PC-9 (cell line): ENCODE results near the gene BPHL. TPM values are rescaled to one million over a fixed set of nuclear protein-coding genes. Genes with fewer than 3 reads are reported as not detected.

ENCODE experiments used
- BruUV-seq: library from RNA; stranded (reverse); fragments of 400-500 nt; replicated peaks from 2 replicates; lab custom pipeline; 2021; lab: Mats Ljungman, UMichigan
- CTCF ChIA-PET: fragments of 300-600 bp; sonication (Branson Sonifier 250); formaldehyde crosslinking; loops from one replicate; lab custom pipeline; 2022; ENCODE audit warnings: antibody characterized with exemption; lab: Charles Lee
- POLR2A ChIA-PET: fragments of 300-600 bp; sonication (Branson Sonifier 250); formaldehyde crosslinking; loops from one replicate; lab custom pipeline; 2022; ENCODE audit warnings: antibody characterized with exemption; ENCODE audit not compliant: unreplicated experiment; lab: Charles Lee
- DNase-seq, 2 experiments: peaks; one replicate each; pipeline versions ENCODE4 v3.0.0 to v3.0.0-alpha.2; 2015 to 2022; ENCODE audit warnings: mixed read lengths in 1 of 2
- H2AFZ ChIP-seq: fragments of 200-600 bp; sonication (generic); 2 replicates; pipeline ENCODE4 v1.8.1; 2017; ENCODE audit warnings: antibody characterized with exemption
- H3F3A ChIP-seq: fragments of 200-600 bp; sonication (generic); 2 replicates; pipeline ENCODE4 v1.8.1; 2017; ENCODE audit warnings: antibody characterized with exemption, mild to moderate bottlenecking, low read depth; ENCODE audit not compliant: insufficient read depth
- H3K27ac ChIP-seq: fragments of 200-600 bp; sonication (generic); 2 replicates; pipeline ENCODE4 v1.6.1; 2016; ENCODE audit warnings: mixed run types
- H3K27me3 ChIP-seq: fragments of 200-600 bp; sonication (generic); 2 replicates; pipeline ENCODE4 v1.6.1; 2016; ENCODE audit warnings: low read depth, mixed run types; ENCODE audit not compliant: insufficient read depth
- H3K36me3 ChIP-seq: fragments of 200-600 bp; sonication (generic); 2 replicates; pipeline ENCODE4 v1.6.1; 2016; ENCODE audit warnings: low read depth, mixed run types
- H3K4me1 ChIP-seq: fragments of 200-600 bp; sonication (generic); replicated peaks from 2 replicates; pipeline ENCODE4 v1.6.1; 2016; ENCODE audit warnings: mixed run types; ENCODE audit not compliant: insufficient read depth
- H3K4me2 ChIP-seq: fragments of 200-600 bp; sonication (generic); 2 replicates; pipeline ENCODE4 v1.6.1; 2017; ENCODE audit warnings: mixed run types
- H3K4me3 ChIP-seq: fragments of 200-600 bp; sonication (generic); 2 replicates; pipeline ENCODE4 v1.6.1; 2016; ENCODE audit warnings: mixed run types
- H3K79me2 ChIP-seq: fragments of 200-600 bp; sonication (generic); 2 replicates; pipeline ENCODE4 v1.6.1; 2017; ENCODE audit warnings: low read depth, mixed run types
- H3K9me2 ChIP-seq: fragments of 200-600 bp; sonication (generic); 2 replicates; pipeline ENCODE4 v1.8.1; 2017; ENCODE audit warnings: mild to moderate bottlenecking; ENCODE audit not compliant: insufficient read depth
- H3K9me3 ChIP-seq: fragments of 200-600 bp; sonication (generic); 2 replicates; pipeline ENCODE4 v1.8.1; 2016; ENCODE audit warnings: low read depth; ENCODE audit not compliant: insufficient read depth
- H4K20me1 ChIP-seq: fragments of 200-600 bp; sonication (generic); 2 replicates; pipeline ENCODE4 v1.8.1; 2017; ENCODE audit not compliant: insufficient read depth
- CTCF ChIP-seq: fragments of 200-600 bp; sonication (generic); conservative IDR thresholded peaks from 2 replicates; pipeline ENCODE4 v1.6.1; 2017; ENCODE audit warnings: mixed run types, antibody characterized with exemption, mild to moderate bottlenecking, moderate library complexity
- EZH2 ChIP-seq: fragments of 200-600 bp; sonication (generic); IDR thresholded peaks from 2 replicates; pipeline ENCODE4 v1.8.0; 2017; ENCODE audit warnings: antibody characterized with exemption, low read depth
- intact Hi-C: fragments of 100-400 bp; cut with micrococcal nuclease; formaldehyde crosslinking; loops from one replicate; pipeline ENCODE4 v1.10.0; 2022; ENCODE audit not compliant: unreplicated experiment
- total RNA-seq: library from RNA; stranded (reverse); gene quantifications from 2 replicates; pipeline ENCODE4 v1.2.3, GENCODE V29; 2021

Gene BPHL
- total RNA-seq, 1 experiment from 2014 or later, result 23.7 TPM

GRCh38 chr6:3120765-3121089, 2.2 kb downstream of the BPHL start:
- intact Hi-C loops, result no loop called here
- Histone ChIP-seq H3K9me3 (no peaks in the 10 kb centered on the region; the same call in 1 of the 2 replicates), H2AFZ (no peak overlapping the region), H3K27ac (no peak overlapping the region), H3F3A (peaks cover 11% of the 10 kb centered on the region; the same call in 1 of the 2 replicates), H3K79me2 (peaks cover 7% of the 10 kb centered on the region; the same call in 1 of the 2 replicates), H3K4me3 (no peak overlapping the region; the same call in 1 of the 2 replicates), H3K4me1 (peaks cover 22% of the 10 kb centered on the region), H4K20me1 (no peaks in the 10 kb centered on the region), H3K4me2 (peak overlapping the region; percentile 92; the same call in 1 of the 2 replicates), H3K27me3 (no peaks in the 10 kb centered on the region), H3K36me3 (no peaks in the 10 kb centered on the region), H3K9me2 (no peaks in the 10 kb centered on the region)
- no peak for DNase-seq
- TF ChIP-seq EZH2 (no peak), CTCF (no peak)
- ChIA-PET CTCF (interaction anchor here (0.6 kb wide), 1 partner anchor 35 kb away, joined by 22 read pairs; no protein-coding TSS in a partner anchor), POLR2A (interaction anchor here (0.6 kb wide), 1 partner anchor 42 kb away, joined by 20 read pairs; no protein-coding TSS in a partner anchor)
- no TSS peak for BruUV-seq

DNA sequence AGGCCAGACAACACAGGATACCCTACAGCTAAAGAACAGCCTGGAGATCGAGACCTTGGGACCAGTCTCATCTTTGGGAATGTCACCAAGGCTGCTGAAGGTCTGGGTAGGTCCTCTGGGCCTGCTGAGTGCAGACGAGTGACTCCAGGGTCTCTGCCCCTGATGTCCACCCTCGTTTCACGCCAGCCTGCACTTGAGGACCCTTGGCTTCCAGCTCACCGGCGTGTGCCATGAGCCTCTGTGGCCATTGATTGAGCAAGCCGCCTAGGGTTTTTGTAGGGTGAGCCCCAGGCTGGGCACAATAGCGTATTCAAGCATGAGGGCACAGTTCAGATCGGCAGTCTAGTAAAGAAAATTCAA, 4.3 kb downstream of the BPHL start:
- no peak for TF ChIP-seq EZH2
- TF ChIP-seq CTCF, result no peak
- no peak for DNase-seq
- CTCF ChIA-PET, result no interaction called here
- H3K27me3 ChIP-seq, result no peaks in the 10 kb centered on the region
- no peak overlapping the region for H3K4me3 ChIP-seq
- peaks cover 3% of the 10 kb centered on the region; the same call in 1 of the 2 replicates for H3F3A ChIP-seq
- H3K79me2 ChIP-seq, result peaks cover 7% of the 10 kb centered on the region; the same call in 1 of the 2 replicates
- no peak overlapping the region for H3K27ac ChIP-seq
- H3K36me3 ChIP-seq, result no peaks in the 10 kb centered on the region
- H3K4me1 ChIP-seq, result peaks cover 19% of the 10 kb centered on the region
- no peaks in the 10 kb centered on the region for H3K9me2 ChIP-seq
- intact Hi-C loops, result no loop called here
- H3K4me2 ChIP-seq, result no peak overlapping the region
- no TSS peak for BruUV-seq
- no peaks in the 10 kb centered on the region; the same call in 1 of the 2 replicates for H3K9me3 ChIP-seq
- H2AFZ ChIP-seq, result no peak overlapping the region
- H4K20me1 ChIP-seq, result no peaks in the 10 kb centered on the region
- POLR2A ChIA-PET, result no interaction called here

DNA sequence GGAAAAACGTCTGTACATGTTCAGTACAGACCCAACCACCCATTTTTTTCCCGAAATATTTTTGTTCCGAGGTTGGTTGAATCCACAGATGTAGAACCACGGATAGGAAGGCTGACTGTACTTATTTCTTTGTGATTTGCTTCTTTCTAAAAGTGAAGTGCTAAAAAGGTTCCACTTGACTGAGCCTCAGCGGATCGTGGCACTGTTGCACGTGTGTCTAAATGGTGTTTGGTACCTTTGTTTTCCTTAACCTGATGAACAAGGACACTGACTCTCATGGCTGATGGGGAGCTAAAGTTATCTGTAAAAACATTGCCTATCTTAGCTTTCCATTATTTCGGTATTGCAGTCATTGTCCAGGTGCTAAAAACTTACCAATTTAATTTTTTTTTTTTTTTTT, 6.2 kb downstream of the BPHL start:
- Histone ChIP-seq H3K4me1 (peaks cover 12% of the 10 kb centered on the region), H3K36me3 (no peaks in the 10 kb centered on the region), H3K4me2 (no peak overlapping the region), H3K27ac (no peak overlapping the region), H3F3A (no peaks in the 10 kb centered on the region), H2AFZ (no peak overlapping the region), H3K9me3 (no peaks in the 10 kb centered on the region), H3K9me2 (no peaks in the 10 kb centered on the region), H3K79me2 (no peaks in the 10 kb centered on the region; the same call in 1 of the 2 replicates), H3K27me3 (no peaks in the 10 kb centered on the region), H3K4me3 (no peak overlapping the region), H4K20me1 (no peaks in the 10 kb centered on the region)
- POLR2A ChIA-PET, result interaction anchor here (0.7 kb wide), 1 partner anchor 1156 kb away, joined by 9 read pairs; no protein-coding TSS in a partner anchor
- no TSS peak for BruUV-seq
- TF ChIP-seq EZH2 (no peak), CTCF (no peak)
- DNase-seq, result no peak
- CTCF ChIA-PET, result interaction anchor here (0.6 to 1.2 kb wide), 2 partner anchors 15 to 124 kb away, joined by 4 to 5 read pairs; no protein-coding TSS in a partner anchor
- intact Hi-C loops, result loop anchor here (5.0 kb wide), 1 partner anchor 83 kb away; no protein-coding TSS in a partner anchor
